Omental fat pad (tissue), 4 donors: ENCODE data around the gene SLC6A1. TPM values are rescaled to one million over a fixed set of nuclear protein-coding genes. Genes with fewer than 3 reads are reported as not detected.

ENCODE experiments used
- ATAC-seq: fragments of 150-250 bp; one replicate; pipeline ENCODE4 v1.9.1; 2016; ENCODE audit warnings: mild to moderate bottlenecking, moderate library complexity; ENCODE audit not compliant: low FRiP score
- DNase-seq: peaks from one replicate; pipeline ENCODE4 v3.0.0-alpha.2; 2019; ENCODE audit warnings: low spot score
- total RNA-seq, 4 donors: library from RNA; depleted of rRNA; stranded (reverse); fragments of >200 nt; gene quantifications; one replicate each; pipeline ENCODE4 v1.1.0, GENCODE V29; 2016
- TF ChIP-seq, protein P1 (sequence below), 3 donors: fragments of 450-650 bp; IDR thresholded peaks; one replicate each; pipeline ENCODE4 v1.5.1; 2016 to 2017; ENCODE audit warnings: antibody characterized with exemption in 3 of 3, mild to moderate bottlenecking in 3 of 3, moderate library complexity in 2 of 3

The SLC6A1 gene
- total RNA-seq, 4 donors from 2014 or later, result 0.09 to 2.0 (median 0.49) TPM

DNA sequence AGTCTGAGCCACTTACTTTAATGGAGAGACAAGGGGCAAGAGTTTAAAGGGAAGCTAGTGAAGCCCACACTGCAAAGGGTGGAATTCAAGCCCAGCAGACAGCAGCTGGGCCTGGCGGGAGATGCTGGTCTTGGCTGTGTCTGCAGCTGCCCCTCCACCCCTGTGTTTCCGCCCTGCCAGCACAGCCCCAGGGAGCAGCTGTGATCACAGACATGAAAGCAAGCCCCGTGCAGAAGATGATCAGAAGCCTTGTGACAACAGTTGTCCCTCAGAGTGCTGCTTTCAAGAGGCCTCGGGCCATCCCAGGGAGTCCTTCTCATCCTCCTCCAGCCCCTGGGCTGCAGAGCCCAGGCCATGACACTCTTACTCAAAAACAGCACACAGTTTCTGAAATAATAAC is 24.1 kb upstream of the SLC6A1 start:
- TF ChIP-seq, protein P1, sequence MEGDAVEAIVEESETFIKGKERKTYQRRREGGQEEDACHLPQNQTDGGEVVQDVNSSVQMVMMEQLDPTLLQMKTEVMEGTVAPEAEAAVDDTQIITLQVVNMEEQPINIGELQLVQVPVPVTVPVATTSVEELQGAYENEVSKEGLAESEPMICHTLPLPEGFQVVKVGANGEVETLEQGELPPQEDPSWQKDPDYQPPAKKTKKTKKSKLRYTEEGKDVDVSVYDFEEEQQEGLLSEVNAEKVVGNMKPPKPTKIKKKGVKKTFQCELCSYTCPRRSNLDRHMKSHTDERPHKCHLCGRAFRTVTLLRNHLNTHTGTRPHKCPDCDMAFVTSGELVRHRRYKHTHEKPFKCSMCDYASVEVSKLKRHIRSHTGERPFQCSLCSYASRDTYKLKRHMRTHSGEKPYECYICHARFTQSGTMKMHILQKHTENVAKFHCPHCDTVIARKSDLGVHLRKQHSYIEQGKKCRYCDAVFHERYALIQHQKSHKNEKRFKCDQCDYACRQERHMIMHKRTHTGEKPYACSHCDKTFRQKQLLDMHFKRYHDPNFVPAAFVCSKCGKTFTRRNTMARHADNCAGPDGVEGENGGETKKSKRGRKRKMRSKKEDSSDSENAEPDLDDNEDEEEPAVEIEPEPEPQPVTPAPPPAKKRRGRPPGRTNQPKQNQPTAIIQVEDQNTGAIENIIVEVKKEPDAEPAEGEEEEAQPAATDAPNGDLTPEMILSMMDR (IDR thresholded peaks at IDR 0.05), result no peak
- ATAC-seq (no peak), DNase-seq (no peak)

DNA sequence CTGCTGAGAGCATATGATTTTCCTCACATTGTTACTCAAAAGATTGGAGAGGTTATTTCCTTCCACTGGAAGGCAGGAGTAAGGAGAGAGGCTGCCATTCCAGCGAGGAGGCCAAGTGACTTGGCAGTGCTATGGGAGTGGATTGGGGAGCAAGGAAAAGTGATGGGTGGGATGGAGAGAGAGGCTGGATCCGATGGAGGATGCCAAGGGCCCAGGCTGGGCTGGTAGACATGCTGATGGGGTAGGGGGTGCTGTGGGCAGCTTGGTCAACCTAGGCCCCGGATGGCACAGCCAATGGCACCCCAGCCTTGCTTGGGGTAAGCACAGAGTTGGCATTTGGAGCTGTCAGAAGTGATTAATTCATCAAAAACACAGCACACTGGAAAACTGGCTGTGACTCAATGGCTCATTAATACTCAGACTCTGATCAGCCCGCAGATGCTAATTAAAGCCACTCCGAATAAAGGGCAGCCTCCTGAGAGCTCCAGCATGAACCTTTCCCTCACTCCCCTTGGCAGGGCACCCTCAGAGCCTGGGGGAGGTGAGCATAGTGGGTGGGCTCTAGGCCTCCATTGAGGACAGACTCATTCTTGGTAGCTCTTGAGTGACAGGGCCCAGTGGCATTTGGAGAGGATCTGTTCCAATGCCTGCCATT is 22.1 kb upstream of the SLC6A1 start:
- TF ChIP-seq, protein P1 (IDR thresholded peaks at IDR 0.05), result no peak
- ATAC-seq (no peak), DNase-seq (no peak)

DNA sequence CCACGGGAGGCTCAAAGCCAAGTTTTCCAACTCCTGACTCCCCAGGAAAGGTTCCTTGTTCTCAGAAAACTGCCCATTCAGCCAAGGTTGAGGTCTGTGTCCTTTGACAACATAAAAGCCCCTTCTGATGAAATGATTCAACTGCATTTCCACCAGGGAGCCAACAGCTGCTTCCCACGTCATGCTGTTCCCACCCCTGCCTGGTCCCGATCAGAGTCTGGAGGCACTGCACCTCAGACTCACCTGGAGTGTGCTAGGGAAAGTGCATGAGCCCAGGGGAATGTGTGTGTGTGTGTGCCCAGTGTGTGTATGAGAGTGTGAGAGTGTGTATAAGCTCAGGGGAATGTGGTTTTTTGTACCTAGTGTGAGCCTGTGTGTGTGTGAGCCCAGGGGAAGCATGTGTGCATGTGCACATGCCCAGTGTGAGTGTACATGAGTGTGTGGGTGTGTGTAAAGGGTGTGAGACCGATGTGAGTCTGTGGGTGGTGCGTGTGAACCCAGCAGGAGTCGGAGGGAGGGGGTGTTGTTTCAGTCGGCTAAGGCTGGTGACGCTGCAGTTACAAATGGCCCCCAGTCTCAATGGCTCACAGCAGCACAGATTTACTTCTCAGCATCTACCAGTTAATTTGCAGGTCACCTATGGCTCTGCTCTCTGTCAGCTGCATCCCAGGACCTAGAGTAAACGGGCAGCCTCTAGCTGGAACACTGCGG is 20.3 kb upstream of the SLC6A1 start:
- TF ChIP-seq, protein P1 (IDR thresholded peaks at IDR 0.05), result no peak
- ATAC-seq (no peak), DNase-seq (no peak)

DNA sequence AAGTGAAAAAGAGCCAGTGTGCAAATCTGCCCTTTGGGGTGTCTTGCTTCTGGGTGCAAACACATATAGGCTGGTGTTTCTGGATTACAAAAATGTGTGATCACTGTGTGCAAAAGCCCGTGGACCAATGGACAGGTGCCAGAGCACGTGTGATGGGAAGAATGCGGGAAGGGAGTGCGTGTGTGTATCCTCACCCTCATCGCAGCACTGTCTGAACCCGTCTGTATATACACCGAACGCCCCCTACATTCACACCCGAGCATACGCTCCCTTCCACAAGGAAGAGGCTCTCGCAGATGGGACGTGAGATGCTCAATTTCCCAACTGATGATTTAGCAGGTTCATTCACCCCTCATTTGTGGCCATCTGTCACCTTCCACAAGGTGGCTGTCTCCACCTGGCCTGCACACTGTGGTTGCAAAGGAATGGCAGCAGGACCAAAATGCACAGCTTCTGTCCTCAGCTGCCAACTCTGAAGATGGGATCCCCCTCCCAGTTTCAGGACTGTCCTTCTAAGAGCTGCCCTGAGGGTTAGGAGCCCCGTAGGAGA is 19.4 kb upstream of the SLC6A1 start:
- DNase-seq (no peak), ATAC-seq (no peak)
- TF ChIP-seq, protein P1 (IDR thresholded peaks at IDR 0.05), result no peak

DNA sequence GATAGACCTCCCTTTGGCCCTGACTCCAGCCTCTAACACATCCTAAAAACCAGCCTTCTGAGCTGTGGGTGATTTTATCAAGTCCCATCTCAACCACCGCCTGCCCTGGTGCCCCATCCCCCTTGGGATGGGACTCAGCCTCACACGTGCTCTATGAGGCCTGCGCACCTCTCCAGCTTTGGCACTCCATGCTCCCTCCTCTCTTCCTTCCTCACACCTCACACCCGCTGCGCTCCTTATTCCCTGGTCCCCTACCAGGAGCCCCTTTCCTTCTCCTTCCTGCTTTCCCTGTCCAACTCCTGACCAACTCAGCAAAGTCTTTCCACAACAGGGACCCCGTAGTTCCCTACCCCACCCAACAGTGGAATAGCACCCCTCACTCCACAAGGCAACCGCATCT is 18.4 kb upstream of the SLC6A1 start:
- no peak for ATAC-seq
- DNase-seq, result no peak
- TF ChIP-seq, protein P1 (IDR thresholded peaks at IDR 0.05), result no peak

DNA sequence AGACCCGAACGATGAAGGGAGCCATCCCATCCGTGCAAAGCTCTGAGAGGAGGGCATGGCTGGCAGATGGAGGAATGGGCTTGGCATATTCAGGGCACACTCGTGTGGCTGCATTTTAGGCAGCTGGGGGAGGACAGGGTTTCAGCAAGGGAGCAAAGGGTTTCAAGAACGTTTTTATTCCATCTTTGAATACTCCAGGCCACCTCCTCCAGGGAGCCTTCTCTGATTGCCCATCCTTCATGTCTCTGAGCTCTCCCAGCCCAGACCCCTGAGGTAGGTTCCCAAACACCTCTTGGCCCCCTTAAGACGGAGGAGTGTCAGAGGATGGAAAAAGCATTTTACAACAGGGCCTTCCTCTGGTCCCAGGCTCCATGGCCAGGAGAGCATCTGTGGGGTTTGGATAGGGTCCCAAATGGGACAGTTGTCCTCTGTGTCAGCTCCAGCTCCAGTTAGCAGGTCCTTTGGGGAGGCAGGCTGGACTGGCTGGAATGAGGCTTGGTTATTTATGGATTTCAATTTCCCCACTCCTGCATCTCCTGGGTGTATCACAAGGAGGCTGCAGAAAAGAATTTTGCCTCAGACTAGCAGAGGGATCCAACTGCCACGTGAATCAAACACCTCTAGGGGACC is 17.7 kb upstream of the SLC6A1 start:
- ATAC-seq (no peak), DNase-seq (no peak)
- TF ChIP-seq, protein P1 (IDR thresholded peaks at IDR 0.05), result no peak
